CD4-positive, alpha-beta T cell treated with Interleukin-17A for 4 hours (primary cell): ENCODE results near the gene MAP6D1.

Experiments used
- DNase-seq: peaks from one replicate; pipeline ENCODE4 v3.0.0-alpha.2; 2020; ENCODE audit warnings: mixed read lengths

Gene MAP6D1

DNA sequence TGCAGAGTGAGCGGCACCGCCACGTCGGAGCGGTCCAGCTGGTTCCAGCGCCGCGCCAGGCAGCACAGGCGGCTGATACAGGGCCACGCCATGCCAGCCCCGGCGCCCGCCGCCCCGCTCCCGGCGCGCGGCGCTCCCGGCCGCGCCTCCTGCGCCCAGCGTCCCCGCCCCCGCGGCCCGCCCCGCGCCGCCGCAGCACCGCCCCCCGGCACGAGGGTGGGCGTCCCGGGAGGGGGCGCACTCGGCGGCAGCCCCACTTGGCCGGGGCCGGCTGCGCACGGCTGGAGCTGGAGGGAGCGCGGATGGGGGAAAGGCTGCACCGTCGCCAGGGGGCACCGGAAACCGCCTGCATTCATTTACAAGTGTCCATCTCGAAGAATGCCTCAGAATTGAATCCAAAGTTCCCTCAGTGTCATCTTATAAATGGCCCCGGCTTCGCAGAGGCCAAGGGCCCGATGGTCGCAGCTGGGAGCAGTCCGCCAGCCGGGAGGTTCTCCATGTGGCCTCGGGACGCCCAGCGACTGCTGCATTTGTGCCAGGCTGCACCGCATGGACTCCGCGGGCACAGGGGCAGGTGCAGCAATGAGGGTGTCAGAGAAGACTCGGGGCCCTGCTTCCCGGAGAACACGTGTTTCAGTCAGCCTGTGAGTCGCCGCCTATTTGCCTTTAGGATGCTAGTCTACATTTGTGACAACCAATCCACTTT lies at the start of gene MAP6D1:
MAP6D1 (minus strand) TSS at position 122 of the 706 bp plus-strand sequence; CDS start at position 92, 30 bp downstream.
- peak; percentile 47 for DNase-seq

DNA sequence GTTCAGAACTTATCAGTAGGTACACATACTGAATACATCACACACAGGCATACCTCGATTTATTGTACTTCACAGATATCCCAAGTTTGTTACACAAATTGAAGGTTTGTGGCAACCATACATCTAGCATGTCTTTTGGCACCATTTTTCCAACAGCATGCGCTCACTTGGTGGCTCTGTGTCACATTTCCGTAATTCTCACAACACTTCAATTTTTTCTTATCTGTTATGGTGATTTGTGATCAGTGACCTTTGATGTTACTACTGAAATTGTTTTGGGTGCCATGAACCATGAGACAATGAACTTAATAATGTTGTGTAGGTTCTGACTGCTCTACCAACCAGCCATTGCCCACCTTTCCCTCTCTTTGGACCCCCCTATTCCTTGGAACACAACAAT lies 48.5 kb upstream of the MAP6D1 start:
- DNase-seq, result no peak

- no peak for DNase-seq
Observed at GRCh38 chr3:183871541-183871940, 46.2 kb upstream of the MAP6D1 start.

GRCh38 chr3:183870563-183870962 lies 45.2 kb upstream of the MAP6D1 start:
- DNase-seq, result no peak

- DNase-seq, result no peak
Observed at GRCh38 chr3:183868796-183869195, 43.4 kb upstream of the MAP6D1 start.

- no peak for DNase-seq
Observed at GRCh38 chr3:183862610-183863009, 37.2 kb upstream of the MAP6D1 start.

DNA sequence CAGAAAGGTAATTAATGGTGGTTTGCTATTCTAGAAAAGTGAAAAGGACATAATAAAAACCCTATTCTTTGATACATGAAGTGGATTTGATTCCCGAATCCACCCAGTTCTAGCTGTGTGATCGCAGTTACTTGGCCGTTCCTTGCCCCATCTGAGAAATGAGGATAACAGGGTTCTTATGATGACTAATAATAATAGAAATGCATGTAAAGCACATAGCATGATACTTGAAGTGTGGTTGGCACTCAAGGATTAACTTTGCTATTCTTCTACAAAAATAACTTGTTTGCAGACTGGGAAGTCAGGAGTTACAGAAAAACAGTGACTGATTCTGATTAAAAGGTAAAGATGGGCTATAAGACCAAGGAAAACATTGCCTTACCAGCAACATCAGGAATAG lies 32.5 kb upstream of the MAP6D1 start:
- no peak for DNase-seq

GRCh38 chr3:183854318-183855035 lies 29.1 kb upstream of the MAP6D1 start:
- no peak for DNase-seq

GRCh38 chr3:183845608-183846288 lies 20.4 kb upstream of the MAP6D1 start:
- no peak for DNase-seq

DNA sequence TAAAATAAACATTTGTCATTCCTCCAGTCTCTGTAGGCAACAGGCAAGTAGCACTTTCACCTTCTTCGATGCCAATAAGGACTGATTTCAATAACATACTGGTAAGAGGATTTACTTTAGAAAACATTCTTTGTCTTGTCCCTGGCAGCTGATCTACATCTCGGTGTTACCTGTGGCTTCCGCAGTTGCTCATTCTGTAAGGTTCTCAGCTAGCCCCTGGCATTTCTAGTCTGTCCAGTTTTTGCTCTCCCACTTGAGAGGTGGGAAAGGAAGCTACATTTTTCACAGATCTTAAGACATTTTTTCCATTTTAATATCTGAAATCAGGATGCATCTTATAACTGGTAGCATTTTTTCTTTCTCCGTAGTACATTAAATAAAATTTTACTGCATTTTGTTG lies 19.7 kb upstream of the MAP6D1 start:
- DNase-seq, result no peak

DNA sequence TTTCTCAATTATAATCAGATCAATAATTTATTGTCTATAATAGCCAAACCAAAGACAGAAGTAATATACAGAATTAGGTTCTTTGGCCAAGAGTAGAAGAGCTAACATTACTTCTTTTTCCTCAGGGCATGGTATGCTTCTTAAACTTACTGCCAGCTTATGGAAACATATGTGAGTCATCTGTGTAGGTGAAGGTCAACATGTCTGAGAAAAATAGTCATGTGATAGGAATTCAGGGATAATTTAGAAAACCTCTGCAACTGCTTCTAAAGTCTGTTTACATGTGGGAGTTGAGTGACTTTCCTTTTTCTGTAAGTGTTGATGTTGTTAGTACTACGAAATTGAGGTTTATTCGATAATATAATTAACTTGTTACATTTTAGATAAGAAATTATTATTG lies 19.2 kb upstream of the MAP6D1 start:
- no peak for DNase-seq

DNA sequence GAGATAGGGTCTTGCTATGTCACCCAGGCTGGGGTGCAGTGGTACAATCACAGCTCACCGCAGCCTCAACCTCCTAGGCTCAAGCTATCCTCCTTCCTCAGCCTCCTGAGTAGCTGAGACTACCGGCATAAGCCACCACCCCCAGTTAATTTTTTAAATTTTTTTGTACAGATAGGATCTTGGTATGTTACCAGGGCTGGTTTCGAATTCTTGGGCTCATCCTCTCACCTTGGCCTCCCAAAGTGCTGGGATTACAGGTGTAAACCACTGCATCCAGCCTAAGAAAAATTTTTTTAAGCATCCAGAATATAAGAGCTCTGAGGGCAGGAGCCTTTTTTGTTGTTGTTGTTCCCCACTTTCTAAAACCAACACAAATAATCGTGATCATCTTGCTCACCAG lies 14.4 kb upstream of the MAP6D1 start:
- DNase-seq, result no peak

- DNase-seq, result no peak
Observed at GRCh38 chr3:183837894-183838293, 12.5 kb upstream of the MAP6D1 start.

DNA sequence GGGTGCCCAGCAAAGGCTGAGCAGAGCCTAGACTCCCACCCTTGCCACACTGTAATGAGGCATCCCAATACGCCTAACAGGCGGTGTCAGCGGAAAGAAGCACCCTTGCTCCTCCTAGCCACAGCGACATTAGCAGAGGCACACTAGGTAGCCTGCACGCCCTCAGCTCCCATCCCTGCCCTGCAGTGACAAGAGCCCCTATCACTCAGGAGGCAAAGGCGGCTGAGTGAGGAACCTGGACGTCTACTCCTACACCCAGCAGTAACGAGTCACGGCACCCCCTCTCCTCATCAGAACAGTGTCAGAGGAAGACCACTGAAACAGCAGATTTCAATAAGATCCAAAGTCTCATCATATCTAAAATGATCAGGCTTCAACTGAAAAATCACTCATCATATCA lies 12.0 kb upstream of the MAP6D1 start:
- no peak for DNase-seq

- no peak for DNase-seq
Observed at GRCh38 chr3:183833516-183833915, 8.1 kb upstream of the MAP6D1 start.

DNA sequence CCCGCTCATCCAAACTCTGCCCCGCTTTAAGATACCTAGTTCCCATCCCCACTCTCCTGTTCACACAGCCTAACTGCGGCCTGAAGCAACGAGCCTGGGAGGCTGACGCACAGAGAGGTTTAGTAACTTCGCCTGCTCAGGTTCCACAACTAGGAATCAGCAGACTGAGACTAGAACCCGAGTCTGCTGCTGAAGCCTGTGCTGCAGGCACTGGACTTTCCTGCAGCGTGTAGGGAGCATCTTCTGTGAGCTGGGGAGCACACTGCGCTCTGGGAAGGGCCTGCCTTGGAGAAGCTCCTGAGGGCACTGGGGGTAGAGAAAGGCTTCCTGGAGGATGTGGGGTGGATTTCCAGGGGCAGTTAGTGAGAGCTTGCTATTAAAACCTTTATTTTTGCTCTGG lies 4.8 kb upstream of the MAP6D1 start:
- DNase-seq, result no peak

DNA sequence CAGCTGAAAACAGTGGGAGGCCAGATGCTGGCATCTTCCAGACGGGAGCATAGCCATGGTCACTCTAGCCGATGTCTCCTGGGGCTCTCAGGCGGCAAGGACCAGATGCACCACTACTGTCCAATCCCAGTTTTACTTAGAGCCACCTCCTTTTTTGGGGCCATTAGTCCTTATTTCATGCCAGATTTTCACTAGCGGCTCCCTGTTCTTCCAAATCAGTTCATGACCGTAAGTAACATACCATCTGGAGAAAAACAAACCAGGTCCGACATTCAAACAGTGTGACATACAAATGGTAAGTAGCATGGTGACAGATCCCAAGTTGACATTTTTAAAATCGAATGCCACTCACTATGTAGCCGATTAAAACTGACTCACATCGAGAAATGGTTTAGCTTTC lies 4.1 kb upstream of the MAP6D1 start:
- DNase-seq, result no peak

DNA sequence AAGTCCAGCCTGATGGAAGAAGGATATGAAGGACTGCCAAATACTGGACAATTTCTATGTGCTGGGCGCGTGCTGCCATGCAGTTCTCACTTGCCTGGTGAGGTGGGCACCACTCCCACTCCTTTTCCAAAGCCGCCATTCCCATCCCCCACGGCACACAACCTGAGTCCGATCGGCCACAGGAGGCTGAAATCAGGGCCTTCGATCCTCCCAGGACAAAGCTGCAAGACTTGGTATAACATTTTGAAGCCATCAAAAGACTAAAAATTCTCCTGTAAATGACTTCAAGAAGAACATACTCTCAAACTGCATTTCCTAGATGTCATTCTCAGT lies 3.1 kb upstream of the MAP6D1 start:
- no peak for DNase-seq

- DNase-seq, result no peak
Observed at GRCh38 chr3:183827809-183828537, 2.6 kb upstream of the MAP6D1 start.

DNA sequence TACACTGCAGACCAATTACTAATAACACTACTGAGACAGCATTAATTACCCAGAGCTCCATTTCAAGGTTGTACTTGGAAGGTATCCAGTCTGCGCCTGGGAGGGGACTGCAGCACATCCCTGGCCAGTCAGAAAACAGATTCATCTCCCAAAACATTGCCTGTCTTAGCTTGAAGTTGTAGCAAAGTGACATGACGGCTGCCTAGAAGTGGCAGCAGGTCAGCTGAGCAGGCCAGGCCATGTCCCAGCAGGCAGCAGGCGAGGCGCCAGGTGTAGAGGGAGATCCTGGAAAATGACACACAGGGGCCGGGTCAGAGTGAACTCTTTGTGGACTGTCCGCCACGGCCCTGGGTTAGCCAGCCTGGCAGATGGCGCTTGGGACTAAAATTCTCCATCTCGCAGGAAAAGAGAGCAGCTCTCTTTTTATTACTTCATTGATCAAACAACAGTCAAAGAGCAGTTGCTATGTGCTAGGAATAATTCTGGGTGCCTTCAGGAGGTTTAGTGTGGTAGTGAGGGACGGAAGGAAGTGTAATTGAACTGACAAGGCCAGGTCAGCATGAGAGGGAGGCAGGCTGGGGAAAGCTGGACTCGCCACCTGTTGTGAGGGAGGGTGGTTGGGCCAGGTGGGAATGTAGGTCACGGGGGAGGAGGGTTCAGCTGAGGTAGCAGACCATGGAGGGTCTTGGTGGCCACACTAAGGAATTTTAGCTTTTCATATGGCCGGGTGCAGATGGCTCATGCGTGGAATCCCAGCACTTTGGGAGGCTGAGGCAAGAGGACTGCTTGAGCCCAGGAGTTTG lies 1.3 kb upstream of the MAP6D1 start:
- no peak for DNase-seq

DNA sequence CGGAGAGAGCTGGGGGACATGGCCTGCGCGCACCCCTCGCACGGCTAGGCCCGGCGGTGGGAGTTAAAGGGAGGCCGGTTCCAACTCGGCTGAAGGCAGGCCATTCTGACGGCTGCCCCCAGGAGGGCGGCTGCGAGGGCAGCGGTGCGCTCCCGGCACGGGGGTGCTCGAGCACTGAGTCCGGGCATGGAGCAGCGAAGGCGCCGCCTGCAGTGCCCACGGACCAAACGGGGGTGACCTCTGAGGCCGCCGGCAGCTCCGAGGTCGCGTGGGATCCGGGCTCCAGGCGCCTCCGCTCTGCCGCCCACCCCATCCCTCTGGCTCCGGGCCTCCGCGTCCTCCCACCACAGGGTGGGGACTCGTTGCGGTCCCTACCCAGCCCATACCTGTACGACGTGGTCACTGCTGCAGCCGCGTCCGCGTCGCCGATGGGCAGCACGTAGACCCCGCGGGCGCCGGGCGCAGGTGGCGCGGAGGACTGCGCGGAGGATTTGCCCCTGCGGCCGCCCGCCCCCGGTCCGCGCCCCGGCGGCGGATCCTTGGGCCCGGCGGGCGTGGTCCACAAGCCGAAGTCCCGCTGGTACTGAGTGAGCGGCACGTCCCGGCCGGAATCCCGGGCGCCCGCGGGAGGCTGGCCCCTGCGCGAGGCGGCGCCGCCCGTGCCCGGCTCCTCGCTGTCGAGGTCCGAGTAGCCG lies 469 bp downstream of the MAP6D1 start:
- peak; percentile 34 for DNase-seq

DNA sequence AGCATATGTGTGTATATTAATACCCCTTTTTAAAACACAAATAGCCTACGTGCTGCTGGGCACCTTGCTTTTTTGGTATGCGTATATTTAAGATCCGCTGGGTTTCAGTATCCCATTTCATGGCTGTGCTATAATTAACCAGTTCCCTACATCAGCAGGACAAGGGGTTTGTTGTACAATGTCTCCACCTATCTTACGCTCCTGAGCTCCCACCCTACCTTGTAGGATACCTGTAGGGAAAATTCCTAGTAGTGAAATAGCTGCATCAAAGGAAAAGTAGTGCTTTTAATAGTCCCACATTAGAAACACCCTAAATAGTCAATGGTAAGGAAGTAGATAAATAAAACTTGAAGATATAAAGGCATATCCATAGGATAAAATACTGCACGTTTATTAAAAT lies 1.4 kb downstream of the MAP6D1 start:
- DNase-seq, result no peak
